Thyroid gland (tissue), 4 donors: Measurements from ENCODE around the gene PRXL2B. TPM values are rescaled to one million over a fixed set of nuclear protein-coding genes. Genes with fewer than 3 reads are reported as not detected.

ENCODE experiments used
- DNase-seq, 2 donors: peaks; one replicate each; pipeline ENCODE4 v3.0.0-alpha.2; 2019
- H3K27ac ChIP-seq, 3 donors: fragments of 200-600 bp; sonication (generic); 1 replicate in 2 of 3; 2 replicates in 1 of 3; pipeline ENCODE4 v1.5.1; 2016 to 2019; ENCODE audit warnings: mild to moderate bottlenecking in 1 of 3, moderate library complexity in 1 of 3
- H3K27me3 ChIP-seq: fragments of 200-600 bp; sonication (generic); one replicate; pipeline ENCODE4 v1.5.1; 2019
- H3K36me3 ChIP-seq, 2 donors: fragments of 200-600 bp; sonication (generic); one replicate each; pipeline ENCODE4 v1.5.1; 2016 to 2019
- H3K4me1 ChIP-seq, 2 donors: fragments of 200-600 bp; sonication (generic); one replicate each; pipeline ENCODE4 v1.5.1; 2017 to 2019
- H3K4me3 ChIP-seq, 3 donors: fragments of 200-600 bp; sonication (generic); replicated peaks in 1 of 3; 1 replicate in 2 of 3; 2 replicates in 1 of 3; pipeline ENCODE4 v1.5.1; 2016; ENCODE audit warnings: mild to moderate bottlenecking in 1 of 3
- H3K9me3 ChIP-seq: fragments of 200-600 bp; sonication (generic); one replicate; pipeline ENCODE4 v1.5.1; 2017
- POLR2A ChIP-seq, 2 donors: fragments of 450-650 bp; IDR thresholded peaks; one replicate each; pipeline ENCODE4 v1.6.1; 2017; ENCODE audit warnings: antibody characterized with exemption in 2 of 2, mild to moderate bottlenecking in 2 of 2, moderate library complexity in 1 of 2
- WGBS, 2 donors: methylation state at CpG; one replicate each; pipeline ENCODE4 v1.1.5; 2017; 5-methylcytosine and 5-hydroxymethylcytosine counted together
- intact Hi-C: fragments of 100-400 bp; cut with DNase I; formaldehyde crosslinking; loops from one replicate; pipeline ENCODE4 v1.15.1; 2023
- total RNA-seq, 4 donors: library from RNA; depleted of rRNA; stranded (reverse); fragments of >200 nt; gene quantifications; one replicate each; pipeline ENCODE4 v1.2.3, GENCODE V29; 2016
- TF ChIP-seq, protein P1 (sequence below), 6 experiments: fragments of 200-600 bp in 3 of 6; fragments of 450-650 bp in 3 of 6; sonication (generic) in 3 of 6; IDR thresholded peaks; one replicate each; pipeline ENCODE4 v1.5.1; 2016 to 2019; ENCODE audit warnings: antibody characterized with exemption in 6 of 6, mild to moderate bottlenecking in 2 of 6, inconsistent platforms in 1 of 6, moderate library complexity in 1 of 6

Gene PRXL2B
- total RNA-seq, 4 donors from 2014 or later = 14.6 to 24.7 (median 18.0) TPM

DNA sequence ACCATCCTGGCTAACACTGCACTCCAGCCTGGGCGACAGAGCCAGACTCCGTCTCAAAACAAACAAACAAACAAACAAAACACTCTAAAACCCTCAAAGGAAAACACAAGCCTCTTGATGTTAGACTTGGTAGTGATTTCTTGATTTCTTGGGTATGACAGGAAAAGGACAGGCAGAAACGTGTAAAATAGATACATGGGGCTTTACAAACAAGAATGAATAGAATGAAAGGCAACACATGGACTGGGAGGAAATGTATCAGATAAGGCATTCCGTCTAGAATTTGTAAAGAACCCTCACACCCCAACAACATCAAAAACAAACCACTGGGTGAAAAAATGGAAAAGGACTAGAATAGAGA is 7.8 kb upstream of the PRXL2B start:
- peak overlapping the region; percentile 70 to 84 (median 73) for H3K27ac ChIP-seq
- 56 to 71% methylated on average over 4 of the region's 4 CpGs for WGBS, 2 donors

DNA sequence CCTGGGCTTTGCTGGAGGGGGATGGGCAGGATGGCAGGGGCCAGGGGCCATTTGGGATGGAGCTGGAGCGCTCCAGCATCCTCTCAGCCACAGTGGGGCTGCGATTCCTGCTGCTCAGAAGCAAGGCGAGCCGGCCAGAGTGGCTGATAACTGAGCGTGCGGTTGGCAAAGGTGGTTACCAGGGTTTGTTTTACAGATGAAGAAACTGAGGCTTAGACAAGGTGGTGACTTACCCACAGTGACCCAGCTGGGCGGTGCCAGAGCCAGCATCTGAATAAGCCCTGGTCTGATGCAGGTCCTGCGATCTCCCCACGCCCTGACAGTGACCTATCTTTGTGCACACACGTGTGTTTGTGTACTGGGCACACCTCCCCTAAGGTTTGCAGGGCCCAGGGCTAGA is 5.9 kb upstream of the PRXL2B start:
- intact Hi-C loops = no loop called here
- Histone ChIP-seq H3K27ac (no peak overlapping the region), H3K4me3 (no peak overlapping the region), H3K36me3 (no peaks in the 10 kb centered on the region), H3K4me1 (peaks cover 20 to 36% of the 10 kb centered on the region in 2 donors), H3K9me3 (no peaks in the 10 kb centered on the region), H3K27me3 (no peaks in the 10 kb centered on the region)
- TF ChIP-seq, protein P1, sequence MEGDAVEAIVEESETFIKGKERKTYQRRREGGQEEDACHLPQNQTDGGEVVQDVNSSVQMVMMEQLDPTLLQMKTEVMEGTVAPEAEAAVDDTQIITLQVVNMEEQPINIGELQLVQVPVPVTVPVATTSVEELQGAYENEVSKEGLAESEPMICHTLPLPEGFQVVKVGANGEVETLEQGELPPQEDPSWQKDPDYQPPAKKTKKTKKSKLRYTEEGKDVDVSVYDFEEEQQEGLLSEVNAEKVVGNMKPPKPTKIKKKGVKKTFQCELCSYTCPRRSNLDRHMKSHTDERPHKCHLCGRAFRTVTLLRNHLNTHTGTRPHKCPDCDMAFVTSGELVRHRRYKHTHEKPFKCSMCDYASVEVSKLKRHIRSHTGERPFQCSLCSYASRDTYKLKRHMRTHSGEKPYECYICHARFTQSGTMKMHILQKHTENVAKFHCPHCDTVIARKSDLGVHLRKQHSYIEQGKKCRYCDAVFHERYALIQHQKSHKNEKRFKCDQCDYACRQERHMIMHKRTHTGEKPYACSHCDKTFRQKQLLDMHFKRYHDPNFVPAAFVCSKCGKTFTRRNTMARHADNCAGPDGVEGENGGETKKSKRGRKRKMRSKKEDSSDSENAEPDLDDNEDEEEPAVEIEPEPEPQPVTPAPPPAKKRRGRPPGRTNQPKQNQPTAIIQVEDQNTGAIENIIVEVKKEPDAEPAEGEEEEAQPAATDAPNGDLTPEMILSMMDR (IDR thresholded peaks at IDR 0.05) = no peak
- TF ChIP-seq POLR2A (IDR thresholded peaks at IDR 0.05) = no peak
- no peak for DNase-seq
- WGBS, 2 donors = 93 to 98% methylated on average over 10 of the region's 10 CpGs

More for the DNA sequence above, 7.8 kb upstream of the PRXL2B start:
- intact Hi-C loops = no loop called here
- peaks cover 6 to 17% of the 10 kb centered on the region in 2 donors for H3K4me1 ChIP-seq
- no peaks in the 10 kb centered on the region for H3K36me3 ChIP-seq
- no peak for DNase-seq
- no peaks in the 10 kb centered on the region for H3K9me3 ChIP-seq
- no peak for TF ChIP-seq POLR2A (IDR thresholded peaks at IDR 0.05)
- TF ChIP-seq, protein P1 (IDR thresholded peaks at IDR 0.05) = no peak
- H3K27me3 ChIP-seq = no peaks in the 10 kb centered on the region
- H3K4me3 ChIP-seq = no peak overlapping the region

DNA sequence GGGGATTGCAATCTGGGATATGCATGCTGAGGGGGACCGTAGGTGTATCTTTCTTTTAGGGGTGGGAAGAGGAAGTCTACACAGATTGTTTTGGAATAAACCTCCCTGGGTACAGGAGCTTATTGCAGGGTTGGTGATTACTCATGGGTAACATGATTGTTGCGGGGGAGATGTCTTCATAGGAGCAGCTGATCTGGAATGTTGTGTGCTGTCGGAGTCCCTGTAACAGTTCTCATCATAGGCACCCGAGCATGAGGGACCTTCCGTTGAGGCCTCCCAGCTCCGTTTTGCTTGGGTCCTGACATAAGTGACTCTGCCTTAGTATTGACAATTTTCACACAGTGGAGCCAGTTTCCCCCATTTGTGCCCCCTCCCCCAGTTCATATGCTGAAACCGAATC is 4.2 kb upstream of the PRXL2B start:
- Histone ChIP-seq H3K27ac (no peak overlapping the region), H3K9me3 (no peaks in the 10 kb centered on the region), H3K4me1 (peaks cover 25 to 40% of the 10 kb centered on the region in 2 donors), H3K36me3 (no peaks in the 10 kb centered on the region), H3K27me3 (no peaks in the 10 kb centered on the region), H3K4me3 (no peak overlapping the region)
- DNase-seq = no peak
- TF ChIP-seq, protein P1 (IDR thresholded peaks at IDR 0.05) = no peak
- 54 to 63% methylated on average over 5 to 7 of the region's 7 CpGs for WGBS, 2 donors
- intact Hi-C loops = no loop called here

DNA sequence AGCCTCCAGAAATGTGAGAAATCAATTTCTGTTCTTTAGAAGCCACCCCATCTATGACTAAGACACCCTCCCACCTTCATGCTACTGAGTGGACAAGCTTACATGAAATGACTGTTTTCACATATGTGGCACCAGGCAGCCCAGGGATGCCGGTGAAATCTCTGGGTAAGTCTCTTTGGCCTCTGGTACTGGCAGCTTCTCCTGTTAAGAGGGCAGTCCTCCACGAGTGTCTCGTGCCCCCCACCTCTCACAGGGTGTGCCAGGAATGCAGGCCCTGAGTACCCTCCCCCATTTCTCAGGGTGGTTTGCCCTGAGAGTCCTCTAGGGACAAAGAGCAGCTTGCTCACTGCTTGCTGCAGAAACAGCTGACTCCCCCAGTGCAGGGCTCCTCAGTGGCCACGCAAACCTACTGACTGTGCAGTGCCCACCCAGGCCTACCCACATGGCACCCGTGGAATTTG is 3.2 kb upstream of the PRXL2B start:
- Histone ChIP-seq H3K36me3 (no peaks in the 10 kb centered on the region), H3K27me3 (no peaks in the 10 kb centered on the region), H3K4me3 (no peak overlapping the region), H3K4me1 (peaks cover 25 to 39% of the 10 kb centered on the region in 2 donors), H3K27ac (no peak overlapping the region), H3K9me3 (no peaks in the 10 kb centered on the region)
- intact Hi-C loops = no loop called here
- no peak for DNase-seq
- TF ChIP-seq, protein P1 (IDR thresholded peaks at IDR 0.05) = no peak
- no peak for TF ChIP-seq POLR2A (IDR thresholded peaks at IDR 0.05)
- 28 to 42% methylated on average over 5 of the region's 5 CpGs for WGBS, 2 donors

DNA sequence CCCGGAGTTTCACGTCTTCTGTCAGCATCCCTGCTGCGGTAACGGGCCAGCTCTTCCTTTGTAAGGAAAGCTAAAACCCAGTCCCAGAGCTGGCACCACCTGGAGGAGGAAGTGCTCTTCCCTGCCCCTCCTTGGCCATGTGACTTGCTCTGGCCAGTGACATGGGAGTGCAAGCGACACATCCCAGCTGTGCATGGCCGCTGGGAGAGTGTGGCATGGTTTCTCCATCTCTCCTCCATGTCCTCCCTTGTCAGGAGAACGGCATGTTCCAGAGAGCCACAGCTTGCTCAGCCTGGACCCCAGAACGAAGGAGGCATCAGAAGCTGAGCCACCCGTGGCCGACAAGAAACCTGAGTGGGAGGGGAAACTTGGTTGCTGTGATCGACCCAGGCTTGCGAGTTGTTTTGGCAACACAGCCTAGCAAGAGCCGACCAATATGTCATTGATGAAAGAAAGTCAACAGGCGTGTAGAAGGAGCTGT is 2.7 kb upstream of the PRXL2B start:
- intact Hi-C loops = no loop called here
- no peak for TF ChIP-seq POLR2A (IDR thresholded peaks at IDR 0.05)
- TF ChIP-seq, protein P1 (IDR thresholded peaks at IDR 0.05) = no peak
- Histone ChIP-seq H3K4me1 (peaks cover 25 to 35% of the 10 kb centered on the region in 2 donors), H3K27ac (no peak overlapping the region), H3K27me3 (no peaks in the 10 kb centered on the region), H3K36me3 (no peaks in the 10 kb centered on the region), H3K9me3 (no peaks in the 10 kb centered on the region), H3K4me3 (no peak overlapping the region)
- DNase-seq = peak in 1 of 2 donors; percentile 30
- WGBS, 2 donors = 57 to 59% methylated on average over 14 of the region's 14 CpGs
